Esophagus (tissue), 2 donors: ENCODE results near the gene KIAA1755. TPM values are rescaled to one million over a fixed set of nuclear protein-coding genes. Genes with fewer than 3 reads are reported as not detected.
A peak's percentile ranks its signal among the peaks of the same experiment; 100 is the strongest.

Experiments
- H3K27ac ChIP-seq, 2 donors: one replicate each; pipeline ENCODE4 v1.5.1; 2013; ENCODE audit warnings: low read depth in 2 of 2, mild to moderate bottlenecking in 2 of 2, inconsistent platforms in 1 of 2, low read length in 1 of 2, moderate library complexity in 1 of 2
- H3K27me3 ChIP-seq, 2 donors: one replicate each; pipeline ENCODE4 v1.6.1; 2013; ENCODE audit warnings: low read length in 2 of 2, control low read depth in 1 of 2, mild to moderate bottlenecking in 1 of 2; ENCODE audit not compliant: insufficient read depth in 2 of 2, control insufficient read depth in 1 of 2
- H3K36me3 ChIP-seq, 2 donors: one replicate each; pipeline ENCODE4 v1.6.1; 2013; ENCODE audit warnings: low read length in 1 of 2; ENCODE audit not compliant: control insufficient read depth in 2 of 2, insufficient read depth in 2 of 2
- H3K4me1 ChIP-seq, 2 donors: one replicate each; pipeline ENCODE4 v1.6.1; 2013; ENCODE audit warnings: low read length in 1 of 2; ENCODE audit not compliant: control insufficient read depth in 2 of 2, insufficient read depth in 2 of 2
- H3K4me3 ChIP-seq, 2 donors: one replicate each; pipeline ENCODE4 v1.5.1; 2013; ENCODE audit warnings: low read length in 2 of 2, mild to moderate bottlenecking in 2 of 2, low read depth in 1 of 2, moderate library complexity in 1 of 2
- H3K9me3 ChIP-seq, 2 donors: one replicate each; pipeline ENCODE4 v1.6.1; 2013; ENCODE audit warnings: mild to moderate bottlenecking in 2 of 2, low read depth in 1 of 2, low read length in 1 of 2, moderate library complexity in 1 of 2; ENCODE audit not compliant: control insufficient read depth in 2 of 2, insufficient read depth in 1 of 2
- WGBS, 2 donors: extraction: QIAGEN DNeasy Blood & Tissue Kit; methylation state at CpG; one replicate each; pipeline ENCODE4 v1.1.7; 2013; 5-methylcytosine and 5-hydroxymethylcytosine counted together
- polyA plus RNA-seq, 2 donors: library from polyadenylated mRNA; stranded (reverse); fragments of 200-250 nt; gene quantifications; one replicate each; pipeline ENCODE4 v1.2.3, GENCODE V29; 2013
- donor health status: healthy with polysubstance abuse.
- donor health status: Bipolar disorder and iron deficiency.

Gene KIAA1755
- polyA plus RNA-seq, 2 donors: 1.4 to 1.7 TPM

- no peaks in the 10 kb centered on the region for H3K9me3 ChIP-seq
- no peaks in the 10 kb centered on the region for H3K27me3 ChIP-seq
- H3K27ac ChIP-seq: no peak overlapping the region
- H3K4me3 ChIP-seq: no peak overlapping the region
- H3K4me1 ChIP-seq: peaks cover 3 to 10% of the 10 kb centered on the region in 2 donors
- WGBS, 2 donors: 62 to 69% methylated on average over 2 of the region's 2 CpGs
- no peaks in the 10 kb centered on the region for H3K36me3 ChIP-seq
Measured at GRCh38 chr20:38162149-38162548, 98.4 kb downstream of the KIAA1755 start.

DNA sequence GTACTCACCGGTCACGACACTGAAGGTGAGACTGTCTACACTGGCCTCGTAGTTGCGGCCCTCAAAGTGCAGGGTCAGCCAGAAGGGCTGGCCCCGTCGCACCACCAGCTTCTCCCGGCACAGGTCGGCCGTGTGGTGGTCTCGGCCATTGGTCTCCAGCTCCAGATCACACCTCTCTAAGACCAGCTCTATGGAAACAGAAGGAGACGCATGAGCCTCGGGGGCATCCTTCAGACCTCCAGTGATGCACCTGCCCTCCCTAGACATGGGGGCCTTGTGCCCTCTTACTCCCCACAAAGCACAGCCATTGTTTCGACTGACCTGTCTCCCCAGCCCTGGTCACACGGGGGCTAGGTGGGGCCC, 99.1 kb downstream of the KIAA1755 start:
- Histone ChIP-seq H3K4me1 (peaks cover 3 to 10% of the 10 kb centered on the region in 2 donors), H3K4me3 (no peak overlapping the region), H3K27ac (peak overlapping the region in 1 of 2 donors; percentile 17), H3K27me3 (no peaks in the 10 kb centered on the region), H3K9me3 (no peaks in the 10 kb centered on the region), H3K36me3 (no peaks in the 10 kb centered on the region)
- 89 to 91% methylated on average over 14 of the region's 14 CpGs for WGBS, 2 donors

Other genes with a start within 250 kb of the KIAA1755 start
- 1 to 10 TPM; 4.6 to 6.1 TPM for gene TTI1, start 227.3 kb downstream of the KIAA1755 start, polyA plus RNA-seq
- gene RPRD1B, start 227.0 kb downstream of the KIAA1755 start, polyA plus RNA-seq: 10 to 100 TPM in 1 of 2 donors, 1 to 10 TPM in 1; 4.9 to 10.2 TPM
- 1 to 10 TPM; 5.1 to 8.6 TPM for gene TGM2, start 95.5 kb downstream of the KIAA1755 start, polyA plus RNA-seq
- under 1 TPM in 1 of 2 donors, not detected in 1; 0.02 TPM for gene BPI, start 43.4 kb upstream of the KIAA1755 start, polyA plus RNA-seq
- gene LBP, start 85.7 kb upstream of the KIAA1755 start, polyA plus RNA-seq: not detected
- gene SNHG17, start 174.6 kb upstream of the KIAA1755 start, polyA plus RNA-seq: 10 to 100 TPM; 32.6 to 39.3 TPM
- gene RALGAPB, start 212.1 kb upstream of the KIAA1755 start, polyA plus RNA-seq: 10 to 100 TPM in 1 of 2 donors, 1 to 10 TPM in 1; 9.6 to 10.3 TPM